Measurements from ENCODE around the gene MAPK4. TPM values are rescaled to one million over a fixed set of nuclear protein-coding genes. Genes with fewer than 3 reads are reported as not detected.

Gene MAPK4
- total and polyA plus RNA-seq, 2 of the 4 experiments (the other 2 are of a cell fraction) = not detected

- no peak overlapping the region for H2BK5ac ChIP-seq (ENCODE audit: low read depth, low read length, poor library complexity, severe bottlenecking)
- H4K8ac ChIP-seq (ENCODE audit: low read depth in 2 of 2, low read length in 2 of 2) = no peak overlapping the region
- ChIA-PET CTCF (interaction anchor here (0.6 kb wide), 1 partner anchor 794 kb away, joined by 3 read pairs; no protein-coding TSS in a partner anchor), POLR2A (ENCODE audit: unreplicated experiment) (no interaction called here)
- H3K23ac ChIP-seq (ENCODE audit: low read depth, low read length) = no peak overlapping the region
- ATAC-seq (ENCODE audit: low read depth) = no peak
- no peaks in the 10 kb centered on the region for H3K27me3 ChIP-seq (ENCODE audit: control insufficient read depth, insufficient read depth, low read length)
- H3K56ac ChIP-seq (ENCODE audit: extremely low read depth, insufficient read depth, low read length) = no peak overlapping the region
- H2BK15ac ChIP-seq (ENCODE audit: low read depth, low read length) = no peak overlapping the region
- dilution Hi-C loops (cut with HindIII; ENCODE audit: low sequenced_read_pairs, unreplicated experiment) (no loop called here), in situ Hi-C loops (cut with MboI; ENCODE audit: low sequenced_read_pairs) (no loop called here), intact Hi-C loops (cut with micrococcal nuclease) (no loop called here)
- no peaks in the 10 kb centered on the region for H3K4me1 ChIP-seq (ENCODE audit: control insufficient read depth, insufficient read depth, low read length)
- no peaks in the 10 kb centered on the region for H3K9me3 ChIP-seq (ENCODE audit: control insufficient read depth, insufficient read depth, low read length)
- no peak overlapping the region for H3K18ac ChIP-seq (ENCODE audit: low read depth, low read length)
- H2AK9ac ChIP-seq (replicated peaks; ENCODE audit: low read depth, low read length, poor library complexity) = no peak overlapping the region
- no peak overlapping the region for H3K4me2 ChIP-seq (ENCODE audit: low read depth, low read length)
- H3K79me1 ChIP-seq (ENCODE audit: low read depth in 1 of 2, low read length in 2 of 2) = no peaks in the 10 kb centered on the region
- H3K9ac ChIP-seq (ENCODE audit: low read depth, low read length) = no peak overlapping the region
- no peak overlapping the region for H2BK20ac ChIP-seq (ENCODE audit: low read depth, low read length)
- H3K4ac ChIP-seq (ENCODE audit: low read depth, low read length) = no peak overlapping the region
- no peaks in the 10 kb centered on the region for H3K36me3 ChIP-seq (ENCODE audit: control insufficient read depth, insufficient read depth, low read length)
- H3K27ac ChIP-seq (ENCODE audit: insufficient read depth, low read length) = no peak overlapping the region
- H2AK5ac ChIP-seq (ENCODE audit: low read depth, low read length) = no peak overlapping the region
- no peak overlapping the region for H2BK120ac ChIP-seq (ENCODE audit: low read depth, low read length)
- 0% methylated on average over 1 of the region's 19 CpGs; no CpG with 5 or more reads in 1 of the 2 experiments for WGBS, 2 experiments (ENCODE audit: extremely low coverage in 2 of 2, insufficient read length in 1 of 2)
- no peak overlapping the region for H4K5ac ChIP-seq (ENCODE audit: low read depth, low read length)
- H4K91ac ChIP-seq (ENCODE audit: insufficient read depth, low read depth, low read length) = no peak overlapping the region
- no TSS peak for BruUV-seq (replicated peaks)
- no peak overlapping the region for H2AFZ ChIP-seq (replicated peaks; ENCODE audit: low read length, poor library complexity)
- TF ChIP-seq CEBPB (IDR thresholded peaks at IDR 0.05; ENCODE audit: low read depth, low read length) (no peak), ELK1 (IDR thresholded peaks at IDR 0.05; ENCODE audit: borderline replicate concordance, low read depth, low read length) (no peak), RFX5 (IDR thresholded peaks at IDR 0.05; ENCODE audit: low read depth, low read length) (no peak), CTCF (conservative IDR thresholded peaks at IDR 0.05; ENCODE audit: low read depth, low read length) (no peak), MAZ (IDR thresholded peaks at IDR 0.05; ENCODE audit: borderline replicate concordance, low read depth, low read length) (no peak), USF2 (IDR thresholded peaks at IDR 0.05; ENCODE audit: low read depth, low read length) (no peak), POLR2A (IDR thresholded peaks at IDR 0.05; ENCODE audit: low read depth, low read length) (no peak), NFE2L2 (IDR thresholded peaks at IDR 0.05; ENCODE audit: low read depth, low read length) (no peak), FOS (IDR thresholded peaks at IDR 0.05; ENCODE audit: low read depth, low read length) (no peak), CHD1 (IDR thresholded peaks at IDR 0.05; ENCODE audit: low read depth, low read length) (no peak), BHLHE40 (IDR thresholded peaks at IDR 0.05; ENCODE audit: low read depth, low read length) (no peak), MAFK (IDR thresholded peaks at IDR 0.05; ENCODE audit: low read depth, low read length) (no peak)
- H3K14ac ChIP-seq (replicated peaks; ENCODE audit: low read depth, low read length) = no peak overlapping the region
- H3K4me3 ChIP-seq (ENCODE audit: insufficient read depth, low read depth, low read length) = no peak overlapping the region
- H3K9me1 ChIP-seq (ENCODE audit: insufficient read depth, low read length) = no peaks in the 10 kb centered on the region
- no peaks in the 10 kb centered on the region for H4K20me1 ChIP-seq (ENCODE audit: insufficient read depth, low read length)
- DNase-seq = no peak
Observed at GRCh38 chr18:50545936-50546335, 14.0 kb upstream of the MAPK4 start.
